K562 (cell line): ENCODE data around the gene RGPD8. TPM values are rescaled to one million over a fixed set of nuclear protein-coding genes. Genes with fewer than 3 reads are reported as not detected.

Experiments
- ATAC-seq: fragments of 200-7000 bp; cut with Tn5 transposase; 3 replicates; pipeline ENCODE4 v1.9.1; 2020; ENCODE audit warnings: moderate library complexity
- BruUV-seq: library from RNA; stranded (reverse); fragments of 400-500 nt; replicated peaks from 2 replicates; lab custom pipeline; 2021; lab: Mats Ljungman, UMichigan
- CTCF ChIA-PET: fragments of 300-600 bp; formaldehyde crosslinking; extraction: SDS; loops from one replicate; lab custom pipeline; 2021; ENCODE audit warnings: low intra/inter-chr PET ratio; lab: Yijun Ruan, JAX
- POLR2A ChIA-PET: fragments of 300-600, 350-650 bp; sonication (Branson Sonifier 250); formaldehyde crosslinking; extraction: SDS; loops from one replicate; lab custom pipeline; 2021; ENCODE audit warnings: antibody characterized with exemption, inconsistent platforms; lab: Yijun Ruan, JAX
- DNase-seq, 4 experiments: peaks; one replicate each; pipeline versions ENCODE4 v3.0.0 to v3.0.0-alpha.2; 2011 to 2018; ENCODE audit warnings: low spot score in 3 of 4, mixed read lengths in 3 of 4; ENCODE audit errors: extremely low read depth in 1 of 4
- FAIRE-seq: peaks from 2 replicates; lab custom pipeline; 2011; peaks lifted over from hg19 to GRCh38; lab: Jason Lieb, UNC
- H2AFZ ChIP-seq: 2 replicates; pipeline ENCODE4 v1.6.0; 2011; ENCODE audit warnings: low read depth, low read length, control low read depth, inconsistent platforms
- H3K27ac ChIP-seq: fragments of 200-600 bp; 3 replicates; pipeline ENCODE4 v1.8.0; 2011; ENCODE audit warnings: low read depth, mild to moderate bottlenecking, control low read depth, inconsistent platforms, low read length, moderate library complexity, mixed read lengths; ENCODE audit errors: extremely low read depth
- H3K27me3 ChIP-seq, 2 experiments: fragments of 300-600 bp in 1 of 2; 2 replicates in 1 of 2; 3 replicates in 1 of 2; pipeline versions ENCODE4 v1.6.0 to v1.8.0; 2011; ENCODE audit warnings: inconsistent platforms in 2 of 2, low read length in 2 of 2, mild to moderate bottlenecking in 1 of 2, mixed read lengths in 1 of 2, moderate library complexity in 1 of 2; ENCODE audit not compliant: control insufficient read depth in 2 of 2, insufficient read depth in 2 of 2
- H3K36me3 ChIP-seq: fragments of 300-600 bp; 3 replicates; pipeline ENCODE4 v1.8.0; 2011; ENCODE audit warnings: mild to moderate bottlenecking, low read length, inconsistent platforms; ENCODE audit not compliant: control insufficient read depth, insufficient read depth
- H3K4me1 ChIP-seq, 2 experiments: fragments of 200-600 bp in 1 of 2; replicated peaks in 1 of 2; 2 replicates in 1 of 2; 3 replicates in 1 of 2; pipeline versions ENCODE4 v1.5.1 to v1.8.0; 2011; ENCODE audit warnings: inconsistent platforms in 2 of 2, low read length in 2 of 2, mild to moderate bottlenecking in 1 of 2, mixed read lengths in 1 of 2, moderate library complexity in 1 of 2; ENCODE audit not compliant: control insufficient read depth in 2 of 2, insufficient read depth in 2 of 2
- H3K4me2 ChIP-seq: 2 replicates; pipeline ENCODE4 v1.6.1; 2011; ENCODE audit warnings: low read length, control low read depth, inconsistent platforms, mixed read lengths; ENCODE audit not compliant: insufficient read depth
- H3K4me3 ChIP-seq: fragments of 200-600 bp; sonication (generic), shearing (Covaris generic); 2 replicates; pipeline ENCODE4 v1.5.1; 2016; ENCODE audit warnings: control low read depth, inconsistent platforms
- H3K79me2 ChIP-seq: fragments of 200-600 bp; 3 replicates; pipeline ENCODE4 v1.8.0; 2011; ENCODE audit warnings: low read length, inconsistent platforms; ENCODE audit not compliant: control insufficient read depth, insufficient read depth
- H3K9ac ChIP-seq, 2 experiments: 2 replicates each; pipeline versions ENCODE4 v1.6.0 to v1.6.1; 2011; ENCODE audit warnings: low read depth in 2 of 2, low read length in 2 of 2, control low read depth in 1 of 2, inconsistent platforms in 1 of 2, mild to moderate bottlenecking in 1 of 2, mixed read lengths in 1 of 2; ENCODE audit not compliant: insufficient read depth in 1 of 2
- H3K9me1 ChIP-seq: one replicate; pipeline ENCODE4 v1.6.0; 2011; ENCODE audit warnings: inconsistent platforms, mild to moderate bottlenecking, low read length, moderate library complexity; ENCODE audit not compliant: control insufficient read depth, insufficient read depth
- H3K9me3 ChIP-seq: replicated peaks from 2 replicates; pipeline ENCODE4 v1.5.1; 2011; ENCODE audit warnings: low read depth, low read length, inconsistent platforms; ENCODE audit not compliant: control insufficient read depth, insufficient read depth
- H4K20me1 ChIP-seq: replicated peaks from 2 replicates; pipeline ENCODE4 v1.6.1; 2011; ENCODE audit warnings: low read length, inconsistent platforms, mixed read lengths; ENCODE audit not compliant: control insufficient read depth, insufficient read depth
- ARID3A ChIP-seq: IDR thresholded peaks from 2 replicates; pipeline ENCODE4 v1.6.1; 2012; ENCODE audit warnings: low read depth, low read length, improper control_type of control experiment, borderline replicate concordance
- CBFA2T3 ChIP-seq: fragments of 450-650 bp; IDR thresholded peaks from 2 replicates; pipeline ENCODE4 v1.6.1; 2017
- CTCF ChIP-seq, 3 experiments: IDR thresholded peaks in 2 of 3; conservative IDR thresholded peaks in 1 of 3; 2 replicates each; pipeline ENCODE4 v1.5.1; 2011 to 2012; ENCODE audit warnings: low read length in 3 of 3, mild to moderate bottlenecking in 3 of 3, control low read depth in 2 of 3, improper control_type of control experiment in 1 of 3, inconsistent platforms in 1 of 3, low read depth in 1 of 3, mixed read lengths in 1 of 3, moderate library complexity in 1 of 3; ENCODE audit not compliant: insufficient read depth in 2 of 3
- CXXC5 ChIP-seq: fragments of 250-450 bp; sonication (Bioruptor Pico); IDR thresholded peaks from 2 replicates; pipeline ENCODE4 v1.8.0; 2022; ENCODE audit warnings: inconsistent platforms, mild to moderate bottlenecking, moderate library complexity
- EGR1 ChIP-seq: fragments of 450-650 bp; conservative IDR thresholded peaks from 2 replicates; pipeline ENCODE4 v1.6.1; 2017; ENCODE audit warnings: mild to moderate bottlenecking
- ESRRB ChIP-seq: fragments of 250-450 bp; sonication (Bioruptor Pico); IDR thresholded peaks from 2 replicates; pipeline ENCODE4 v1.5.0; 2020; ENCODE audit warnings: mild to moderate bottlenecking, moderate library complexity, borderline replicate concordance
- MAZ ChIP-seq, 2 experiments: fragments of 450-650 bp in 1 of 2; sonication (generic) in 1 of 2; formaldehyde crosslinking; IDR thresholded peaks in 1 of 2; conservative IDR thresholded peaks in 1 of 2; 2 replicates each; pipeline versions ENCODE4 v1.4.0 to v1.5.0; 2020; ENCODE audit warnings: mild to moderate bottlenecking in 1 of 2, missing genetic modification reagents in 1 of 2
- MTA3 ChIP-seq: fragments of 450-650 bp; formaldehyde crosslinking; IDR thresholded peaks from 2 replicates; pipeline ENCODE4 v1.6.1; 2017; ENCODE audit warnings: mild to moderate bottlenecking, borderline replicate concordance
- NFIC ChIP-seq: fragments of 450-650 bp; IDR thresholded peaks from 2 replicates; pipeline ENCODE4 v1.6.1; 2017; ENCODE audit warnings: mild to moderate bottlenecking, inconsistent platforms
- OTX1 ChIP-seq: fragments of 450-650 bp; formaldehyde crosslinking; IDR thresholded peaks from 2 replicates; pipeline ENCODE4 v1.4.0; 2022; ENCODE audit warnings: mild to moderate bottlenecking
- TFAP4 ChIP-seq: sonication (generic); formaldehyde crosslinking; IDR thresholded peaks from 2 replicates; pipeline ENCODE4 v1.8.0; 2022; ENCODE audit warnings: missing genetic modification reagents, mild to moderate bottlenecking, moderate library complexity, borderline replicate concordance
- TRIM24 ChIP-seq, 2 experiments: fragments of 450-650 bp; IDR thresholded peaks; 2 replicates each; pipeline ENCODE4 v1.6.1; 2016
- ZBTB17 ChIP-seq: fragments of 450-650 bp; formaldehyde crosslinking; IDR thresholded peaks from 2 replicates; pipeline ENCODE4 v1.4.0; 2020; ENCODE audit warnings: mild to moderate bottlenecking
- ZEB2 ChIP-seq: fragments of 450-650 bp; IDR thresholded peaks from 2 replicates; pipeline ENCODE4 v1.6.1; 2016
- ZNF280A ChIP-seq: fragments of 450-650 bp; IDR thresholded peaks from 2 replicates; pipeline ENCODE4 v1.6.1; 2018; ENCODE audit warnings: mild to moderate bottlenecking, low read depth; ENCODE audit not compliant: partially characterized antibody
- ZNF507 ChIP-seq: conservative IDR thresholded peaks from 2 replicates; pipeline ENCODE4 v1.6.1; 2017; ENCODE audit warnings: missing genetic modification characterization, missing compliant biosample characterization
- ZNF764 ChIP-seq: fragments of 250-450 bp; sonication (Bioruptor Pico); IDR thresholded peaks from 2 replicates; pipeline ENCODE4 v1.4.0; 2020; ENCODE audit warnings: low read depth, mild to moderate bottlenecking, moderate library complexity
- ZNF785 ChIP-seq: fragments of 250-450 bp; sonication (Bioruptor Pico); IDR thresholded peaks from 2 replicates; pipeline ENCODE4 v1.4.0; 2020; ENCODE audit warnings: mild to moderate bottlenecking
- WGBS: fragments of 100-300 bp; shearing (Covaris generic); methylation state at CpG from one replicate; pipeline ENCODE4 v1.1.6; 2016; ENCODE audit warnings: low coverage, mixed read lengths; ENCODE audit not compliant: insufficient coverage; ENCODE audit errors: missing lambda C conversion rate; 5-methylcytosine and 5-hydroxymethylcytosine counted together
- in situ Hi-C: fragments of 300-500 bp; cut with MboI; formaldehyde crosslinking; loops from 4 replicates; pipeline ENCODE4 v1.15.0; 2018; ENCODE audit warnings: inconsistent platforms, mixed read lengths
- intact Hi-C: fragments of 100-400 bp; cut with micrococcal nuclease; formaldehyde crosslinking; loops from 2 replicates; pipeline ENCODE4 v1.14.2; 2022
- polyA plus RNA-seq, 8 experiments: library from polyadenylated mRNA; depleted of rRNA in 4 of 8; stranded (reverse) in 5 of 8; unstranded in 3 of 8; fragments of >200 nt; fragmentation: Nextera tagmentation in 2 of 8; fragmentation: Illumina TruSeq in 1 of 8; extraction: Ambion mirVana in 2 of 8; extraction: Trizol in 1 of 8; gene quantifications; 2 replicates each; pipeline versions ENCODE4 v1.2.1 to v1.2.3, GENCODE V29; 2011 to 2014; ENCODE audit warnings: inconsistent platforms in 1 of 8, missing spikeins in 1 of 8
- total RNA-seq, 7 experiments: library from RNA; depleted of rRNA in 6 of 7; stranded (reverse); fragments of >200 nt in 6 of 7; fragmentation: Illumina TruSeq in 2 of 7; extraction: Trizol in 2 of 7; gene quantifications; 2 replicates each; pipeline versions ENCODE4 v1.2.1 to v1.2.3, GENCODE V29; 2011 to 2021; ENCODE audit warnings: low replicate concordance in 1 of 7

Gene RGPD8
- total and polyA plus RNA-seq, 9 of the 15 experiments (the other 6 are each of a cell fraction or from before 2014, with no cell fraction given): 0.03 to 0.47 (median 0.12) TPM; not detected in 1

- no TSS peak for BruUV-seq
- no peaks in the 10 kb centered on the region for H3K9me3 ChIP-seq
- no peak overlapping the region for H3K4me3 ChIP-seq
- peak in 2 of 4 experiments; percentile 34 to 35 for DNase-seq
- 28% methylated on average over 3 of the region's 3 CpGs for WGBS
- peak; percentile 76 for ATAC-seq
- H3K36me3 ChIP-seq: no peaks in the 10 kb centered on the region
- no peak overlapping the region for H3K27ac ChIP-seq
- intact Hi-C loops (loop anchor here (10.0 kb wide), 1 partner anchor 121 kb away; no protein-coding TSS in a partner anchor), in situ Hi-C loops (no loop called here)
- H3K27me3 ChIP-seq: peaks cover 0 to 7% of the 10 kb centered on the region in 2 experiments; a peak in 2 of 5 replicates
- POLR2A ChIA-PET: no interaction called here
- H4K20me1 ChIP-seq: no peaks in the 10 kb centered on the region
- CTCF ChIA-PET: interaction anchor here (0.7 kb wide), 1 partner anchor 206 kb away, joined by 6 read pairs; no protein-coding TSS in a partner anchor
- FAIRE-seq: peak; percentile 59
- H3K4me1 ChIP-seq: no peaks in the 10 kb centered on the region
- no peaks in the 10 kb centered on the region for H3K9me1 ChIP-seq
- H2AFZ ChIP-seq: no peak overlapping the region
- no peaks in the 10 kb centered on the region for H3K79me2 ChIP-seq
- H3K4me2 ChIP-seq: no peak overlapping the region
- no peak overlapping the region for H3K9ac ChIP-seq
- TF ChIP-seq ZEB2 (no peak), OTX1 (CRISPR knock-in tag) (no peak), CBFA2T3 (no peak), ZNF785 (no peak), NFIC (peak; percentile 19; the same call in 1 of the 2 replicates), TFAP4 (no peak), ZNF280A (no peak), ZNF764 (0 out of 2 replicates have a peak, but pooled peaks have one; percentile 52), CTCF (IDR thresholded peaks at IDR 0.05 in 2 of 3, conservative IDR thresholded peaks at IDR 0.05 in 1 of 3; ENCODE audit: insufficient read depth in 2 of 3, low read depth in 1 of 3, low read length in 3 of 3) (peak; percentile 22 to 49 (median 34); a peak in 4 of 6 replicates), ESRRB (no peak), MAZ (CRISPR knock-in tag; conservative IDR thresholded peaks at IDR 0.05 in 1 of 2, IDR thresholded peaks at IDR 0.05 in 1 of 2) (no peak), ZBTB17 (CRISPR knock-in tag) (no peak), ARID3A (0 out of 2 replicates have a peak, but pooled peaks have one; percentile 16), CXXC5 (CRISPR knock-in tag) (no peak), EGR1 (no peak), ZNF507 (tag) (no peak), TRIM24 (IDR thresholded peaks at IDR 0.05) (no peak), MTA3 (no peak)
Measured at GRCh38 chr2:112465382-112465781, 31.9 kb upstream of the RGPD8 start.
